GM12878 (cell line): ENCODE measurements around the gene RAD23B. TPM values are rescaled to one million over a fixed set of nuclear protein-coding genes. Genes with fewer than 3 reads are reported as not detected.

Experiments
- ATF2 ChIP-seq: IDR thresholded peaks from 2 replicates; pipeline ENCODE4 v1.6.1; 2012; ENCODE audit warnings: low read length, inconsistent platforms
- BCLAF1 ChIP-seq: fragments of 450-650 bp; IDR thresholded peaks from 2 replicates; pipeline ENCODE4 v1.6.1; 2017; ENCODE audit warnings: antibody characterized with exemption, mild to moderate bottlenecking, moderate library complexity
- CREM ChIP-seq: IDR thresholded peaks from 2 replicates; pipeline ENCODE4 v1.6.1; 2014; ENCODE audit warnings: antibody characterized with exemption, low read depth
- CUX1 ChIP-seq: IDR thresholded peaks from 2 replicates; pipeline ENCODE4 v1.6.1; 2012; ENCODE audit warnings: improper control_type of control experiment, low read depth, low read length; ENCODE audit not compliant: insufficient replicate concordance
- E2F4 ChIP-seq: IDR thresholded peaks from 2 replicates; pipeline ENCODE4 v1.6.1; 2012; ENCODE audit warnings: low read depth, low read length, improper control_type of control experiment
- EED ChIP-seq: sonication (generic); IDR thresholded peaks from 2 replicates; pipeline ENCODE4 v1.6.1; 2016; ENCODE audit warnings: antibody characterized with exemption, low read depth
- FOXM1 ChIP-seq: IDR thresholded peaks from 2 replicates; pipeline ENCODE4 v1.6.1; 2012; ENCODE audit warnings: low read depth, mild to moderate bottlenecking, inconsistent platforms, low read length, moderate library complexity
- GATAD2B ChIP-seq: fragments of 450-650 bp; conservative IDR thresholded peaks from 2 replicates; pipeline ENCODE4 v1.6.1; 2017; ENCODE audit warnings: low read depth, mild to moderate bottlenecking, moderate library complexity
- IKZF2 ChIP-seq, 2 experiments: fragments of 450-650 bp; IDR thresholded peaks; 2 replicates each; pipeline ENCODE4 v1.6.1; 2017; ENCODE audit warnings: mild to moderate bottlenecking in 2 of 2, moderate library complexity in 2 of 2
- JUND ChIP-seq: IDR thresholded peaks from 2 replicates; pipeline ENCODE4 v1.6.1; 2012; ENCODE audit warnings: low read depth, mild to moderate bottlenecking, low read length, improper control_type of control experiment, moderate library complexity
- PAX5 ChIP-seq: IDR thresholded peaks from 2 replicates; pipeline ENCODE4 v1.6.1; 2011; ENCODE audit warnings: low read depth, low read length, borderline replicate concordance
- PBX3 ChIP-seq: IDR thresholded peaks from 2 replicates; pipeline ENCODE4 v1.6.1; 2011; ENCODE audit warnings: mild to moderate bottlenecking, low read depth, low read length, moderate library complexity; ENCODE audit not compliant: insufficient replicate concordance
- SIN3A ChIP-seq: IDR thresholded peaks from 2 replicates; pipeline ENCODE4 v1.6.1; 2012; ENCODE audit warnings: low read depth, low read length, improper control_type of control experiment
- ZBED1 ChIP-seq: IDR thresholded peaks from 2 replicates; pipeline ENCODE4 v1.6.1; 2016; ENCODE audit warnings: borderline replicate concordance
- polyA plus RNA-seq, 11 experiments: library from polyadenylated mRNA; depleted of rRNA in 4 of 11; unstranded in 6 of 11; stranded (reverse) in 5 of 11; fragments of >200 nt; fragmentation: Nextera tagmentation in 4 of 11; fragmentation: Illumina TruSeq in 1 of 11; extraction: Ambion mirVana in 4 of 11; extraction: Trizol in 1 of 11; gene quantifications; 1 replicate in 1 of 11; 2 replicates in 10 of 11; pipeline versions ENCODE4 v1.2.1 to v1.2.3, GENCODE V29; 2011 to 2016; ENCODE audit warnings: inconsistent platforms in 2 of 11, missing spikeins in 2 of 11, low read depth in 1 of 11
- total RNA-seq, 4 experiments: library from RNA; depleted of rRNA in 3 of 4; stranded (reverse); fragments of >200 nt in 3 of 4; fragmentation: Illumina TruSeq in 1 of 4; extraction: Trizol in 1 of 4; gene quantifications; 2 replicates each; pipeline versions ENCODE4 v1.2.1 to v1.2.3, GENCODE V29; 2013 to 2021

Gene RAD23B
- total and polyA plus RNA-seq, 10 of the 15 experiments (the other 5 are each of a cell fraction or from before 2014, with no cell fraction given) = 10.3 to 256 (median 54.6) TPM

GRCh38 chr9:107282759-107283622 lies at the start of gene RAD23B (continued):
- TF ChIP-seq ATF2 (no peak), FOXM1 (no peak), SIN3A (no peak), PBX3 (no peak), IKZF2 (IDR thresholded peaks at IDR 0.05) (peak in 1 of 2 experiments; percentile 37; a peak in 1 of 4 replicates), JUND (no peak), CUX1 (no peak), CREM (no peak; the same call in 1 of the 2 replicates), BCLAF1 (no peak), E2F4 (peak; percentile 27; the same call in 1 of the 2 replicates), ZBED1 (peak; percentile 53; the same call in 1 of the 2 replicates), PAX5 (peak; percentile 18; the same call in 1 of the 2 replicates), GATAD2B (peak; percentile 88), EED (peak; percentile 58; the same call in 1 of the 2 replicates)
